Duodenal mucosa (tissue), 2 donors: ENCODE measurements around the gene CDR2L.

Source experiments
- H3K27ac ChIP-seq: one replicate; pipeline ENCODE4 v1.7.0; 2013; ENCODE audit warnings: low read depth, low read length
- H3K27me3 ChIP-seq, 2 donors: one replicate each; pipeline ENCODE4 v1.7.0; 2013; ENCODE audit warnings: low read length in 2 of 2, control low read depth in 1 of 2; ENCODE audit not compliant: insufficient read depth in 2 of 2, control insufficient read depth in 1 of 2
- H3K36me3 ChIP-seq, 2 donors: one replicate each; pipeline ENCODE4 v1.7.0; 2013; ENCODE audit warnings: low read length in 2 of 2, control low read depth in 1 of 2; ENCODE audit not compliant: insufficient read depth in 2 of 2, control insufficient read depth in 1 of 2
- H3K4me1 ChIP-seq, 2 donors: one replicate each; pipeline ENCODE4 v1.7.0; 2013; ENCODE audit warnings: low read length in 2 of 2, control low read depth in 1 of 2; ENCODE audit not compliant: insufficient read depth in 2 of 2, control insufficient read depth in 1 of 2
- H3K4me3 ChIP-seq, 2 donors: one replicate each; pipeline ENCODE4 v1.7.0; 2013; ENCODE audit warnings: low read length in 2 of 2, low read depth in 1 of 2
- H3K9ac ChIP-seq, 2 donors: one replicate each; pipeline ENCODE4 v1.7.0; 2013; ENCODE audit warnings: low read length in 2 of 2, low read depth in 1 of 2
- H3K9me3 ChIP-seq, 2 donors: one replicate each; pipeline ENCODE4 v1.7.0; 2013; ENCODE audit warnings: low read length in 2 of 2, control low read depth in 1 of 2; ENCODE audit not compliant: control insufficient read depth in 1 of 2

CDR2L gene

DNA sequence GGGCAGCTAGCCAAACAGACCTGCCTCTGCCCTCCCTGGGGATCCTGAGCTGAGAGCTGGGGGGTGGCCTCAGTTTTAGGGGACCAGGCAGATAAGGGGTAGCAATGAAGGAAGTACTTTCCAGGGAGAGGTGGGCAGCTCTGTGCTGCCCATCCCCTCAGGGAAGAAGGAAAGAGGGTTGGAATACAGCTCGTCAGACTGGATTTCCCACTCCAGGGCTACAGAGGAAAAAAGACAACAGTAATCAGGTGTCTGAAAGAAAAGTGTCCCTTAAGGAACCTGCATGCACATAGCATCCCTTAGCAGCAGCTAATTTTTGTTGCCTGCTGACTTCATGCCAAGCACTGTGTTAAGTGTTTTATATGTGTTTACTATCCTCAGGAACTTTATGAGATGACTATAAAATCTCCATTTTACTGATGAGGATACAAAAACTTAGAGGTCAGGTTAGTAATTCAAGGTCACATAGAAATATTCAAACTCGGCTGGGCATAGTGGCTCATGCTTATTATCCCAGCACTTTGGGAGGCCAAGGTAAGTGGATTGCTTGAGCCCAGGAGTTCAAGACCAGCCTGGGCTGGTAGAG is 21.8 kb downstream of the CDR2L start:
- H3K9me3 ChIP-seq, result no peaks in the 10 kb centered on the region
- H3K36me3 ChIP-seq, result peaks cover 0 to 10% of the 10 kb centered on the region in 2 donors
- H3K4me3 ChIP-seq, result no peak overlapping the region
- peaks cover 13 to 22% of the 10 kb centered on the region in 2 donors for H3K4me1 ChIP-seq
- no peak overlapping the region for H3K9ac ChIP-seq
- H3K27ac ChIP-seq, result no peak overlapping the region
- no peaks in the 10 kb centered on the region for H3K27me3 ChIP-seq

DNA sequence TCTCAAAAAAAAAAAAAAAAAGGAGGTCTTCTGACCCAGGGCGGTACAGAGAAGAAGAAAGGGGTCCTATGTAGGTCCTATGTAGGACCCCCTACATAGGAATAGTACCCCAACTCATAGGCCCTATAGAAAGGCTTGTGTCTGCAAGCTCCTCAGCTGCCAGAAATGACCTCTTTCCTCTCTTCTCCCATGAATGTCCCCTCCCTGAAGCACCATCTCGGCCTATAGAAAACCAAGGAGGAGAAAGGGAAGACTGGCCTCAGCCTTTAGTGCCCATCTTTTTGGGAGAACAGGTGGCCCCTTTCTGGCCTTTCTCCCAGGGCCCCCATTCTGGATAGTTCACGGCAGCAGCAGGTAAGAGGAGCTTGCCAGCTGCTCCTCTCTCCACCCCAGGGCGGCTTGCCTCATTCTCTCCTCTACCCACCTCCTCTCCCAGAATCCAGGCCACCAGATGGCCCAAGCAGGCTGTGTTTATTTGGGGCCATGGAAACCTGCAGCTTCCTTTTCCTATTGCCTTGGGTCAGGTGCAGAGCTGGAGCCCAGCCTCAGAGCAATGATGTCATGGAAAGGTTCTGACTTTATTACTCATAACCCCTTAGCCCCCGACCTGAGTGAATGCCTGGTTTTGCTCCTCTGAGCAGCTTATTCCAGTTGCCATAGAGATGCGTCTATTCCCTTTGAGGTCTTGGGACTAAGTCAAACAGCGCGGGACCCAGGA is 23.4 kb downstream of the CDR2L start:
- Histone ChIP-seq H3K9me3 (no peaks in the 10 kb centered on the region), H3K9ac (no peak overlapping the region), H3K27me3 (no peaks in the 10 kb centered on the region), H3K36me3 (no peaks in the 10 kb centered on the region), H3K4me3 (no peak overlapping the region), H3K27ac (no peak overlapping the region), H3K4me1 (peaks cover 13 to 22% of the 10 kb centered on the region in 2 donors)

DNA sequence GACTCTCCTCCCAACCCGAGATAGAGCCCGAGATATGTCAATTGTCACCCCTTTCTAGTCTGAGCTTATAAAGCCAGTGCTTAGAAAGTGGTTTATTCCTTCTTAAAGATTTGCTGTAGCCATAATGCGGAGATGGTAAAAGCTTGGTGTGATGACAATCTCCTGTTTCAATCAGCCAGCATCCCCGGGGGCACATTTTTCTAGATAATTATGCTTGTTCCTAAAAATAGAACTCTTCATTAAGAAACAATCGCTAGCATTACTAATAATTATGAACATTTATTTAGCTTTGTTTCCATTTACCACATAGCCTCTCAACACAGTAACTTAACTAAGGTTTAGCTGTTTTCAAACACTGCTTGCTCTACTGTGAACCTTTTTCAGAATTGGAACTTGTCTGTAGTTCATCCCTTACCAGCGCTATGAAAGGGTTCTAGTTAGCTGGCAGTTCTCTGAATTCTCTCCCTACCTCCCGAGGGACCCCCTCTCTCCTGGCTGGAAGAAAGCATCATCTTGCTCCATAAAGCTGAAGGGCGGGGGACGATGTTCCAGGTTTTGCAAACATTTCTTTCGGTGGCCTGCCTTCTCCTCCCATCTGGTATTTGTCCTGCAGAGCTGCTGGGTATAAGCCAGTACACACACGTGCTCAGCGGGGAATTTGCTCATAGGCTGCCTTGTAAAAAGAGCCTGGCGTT is 24.1 kb downstream of the CDR2L start:
- Histone ChIP-seq H3K9me3 (no peaks in the 10 kb centered on the region), H3K4me1 (peaks cover 13 to 22% of the 10 kb centered on the region in 2 donors), H3K27me3 (no peaks in the 10 kb centered on the region), H3K27ac (no peak overlapping the region), H3K4me3 (peak overlapping the region; percentile 72 to 97), H3K9ac (peak overlapping the region; percentile 74 to 83), H3K36me3 (peaks cover 1 to 3% of the 10 kb centered on the region in 2 donors)

DNA sequence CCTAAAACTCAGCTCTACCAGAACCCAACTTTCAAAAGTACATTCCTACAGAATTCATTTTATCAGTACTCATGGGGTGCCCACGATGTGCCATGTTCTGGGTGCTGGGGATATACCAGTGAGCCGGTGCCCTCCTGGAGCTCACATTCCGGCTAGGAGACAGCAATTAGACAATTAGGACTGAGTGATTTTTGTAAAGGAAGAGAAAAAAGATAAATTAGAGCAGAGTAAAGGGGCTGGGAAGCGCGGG is 24.6 kb downstream of the CDR2L start:
- H3K27me3 ChIP-seq, result no peaks in the 10 kb centered on the region
- H3K4me1 ChIP-seq, result peaks cover 13 to 22% of the 10 kb centered on the region in 2 donors
- peak overlapping the region; percentile 74 to 83 for H3K9ac ChIP-seq
- H3K4me3 ChIP-seq, result peak overlapping the region; percentile 72 to 97
- H3K36me3 ChIP-seq, result peaks cover 4 to 7% of the 10 kb centered on the region in 2 donors
- H3K9me3 ChIP-seq, result no peaks in the 10 kb centered on the region
- peak overlapping the region; percentile 15 for H3K27ac ChIP-seq

DNA sequence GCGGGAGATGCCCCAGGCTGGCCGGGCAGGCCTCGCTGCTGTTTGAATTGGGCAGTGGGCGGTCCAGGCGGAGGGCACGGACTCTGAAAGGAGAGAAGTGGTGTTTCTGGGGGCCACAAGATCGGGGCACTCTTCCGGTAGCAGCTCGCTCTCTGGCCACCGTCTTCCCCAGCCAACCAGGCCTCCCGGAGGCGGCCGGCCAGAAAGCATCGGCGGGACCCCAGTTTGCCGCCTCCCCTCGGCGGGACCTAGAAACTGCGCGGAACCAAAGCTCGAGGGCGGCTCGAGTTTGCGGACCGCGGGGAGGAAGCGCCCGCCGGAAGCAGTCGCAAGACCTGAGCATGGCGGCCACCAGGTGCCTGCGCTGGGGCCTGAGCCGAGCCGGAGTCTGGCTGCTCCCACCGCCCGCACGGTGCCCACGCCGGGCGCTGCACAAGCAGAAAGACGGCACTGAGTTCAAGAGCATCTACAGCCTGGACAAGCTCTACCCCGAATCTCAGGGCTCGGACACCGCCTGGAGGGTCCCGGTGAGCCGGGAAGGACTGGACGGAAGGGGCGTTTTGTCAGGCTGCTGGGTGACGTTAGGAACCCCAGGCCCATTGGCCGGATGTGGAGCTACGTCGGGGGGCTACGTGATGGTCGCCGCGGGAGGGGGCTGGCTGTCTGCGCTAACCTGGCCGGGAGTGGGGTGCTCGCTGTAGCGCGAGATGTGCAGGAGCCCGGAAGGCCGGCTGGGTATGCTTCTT is 25.1 kb downstream of the CDR2L start, which contains the start of gene MRPL58:
TSS of gene MRPL58 (plus strand) at position 325 of the 746 bp plus-strand sequence. CDS start at position 342, 17 bp downstream.
- peaks cover 13 to 22% of the 10 kb centered on the region in 2 donors for H3K4me1 ChIP-seq
- no peaks in the 10 kb centered on the region for H3K27me3 ChIP-seq
- H3K9me3 ChIP-seq, result no peaks in the 10 kb centered on the region
- H3K36me3 ChIP-seq, result peaks cover 4 to 7% of the 10 kb centered on the region in 2 donors
- H3K9ac ChIP-seq, result peak within 1 kb of the TSS; percentile 74 to 83
- peak within 1 kb of the TSS; percentile 72 to 97 for H3K4me3 ChIP-seq
- H3K27ac ChIP-seq, result peak within 1 kb of the TSS; percentile 15

DNA sequence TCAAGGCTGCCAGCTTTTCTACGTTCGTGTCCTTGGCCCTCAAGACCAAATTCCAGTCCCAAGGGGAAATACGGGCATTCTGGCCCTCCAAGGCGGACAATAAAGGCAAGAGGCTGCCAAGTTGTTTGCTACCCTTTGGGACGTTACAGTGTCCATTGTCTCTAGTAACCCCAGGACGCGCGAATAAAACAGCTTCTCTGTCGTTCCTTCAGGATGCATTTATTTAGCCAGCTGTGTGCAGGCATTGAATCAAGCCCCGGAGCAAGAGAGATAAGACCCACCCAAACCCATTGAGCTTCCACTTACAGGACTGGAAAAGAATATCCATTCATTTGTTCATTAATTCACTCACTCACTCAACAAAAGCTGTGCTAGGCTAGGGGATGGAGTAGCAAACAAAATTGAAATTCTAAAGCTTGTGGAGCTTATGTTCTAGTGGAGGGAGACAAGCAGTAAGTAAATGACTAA is 25.7 kb downstream of the CDR2L start:
- no peaks in the 10 kb centered on the region for H3K27me3 ChIP-seq
- peaks cover 4 to 7% of the 10 kb centered on the region in 2 donors for H3K36me3 ChIP-seq
- peaks cover 13 to 22% of the 10 kb centered on the region in 2 donors for H3K4me1 ChIP-seq
- peak overlapping the region; percentile 74 to 83 for H3K9ac ChIP-seq
- no peaks in the 10 kb centered on the region for H3K9me3 ChIP-seq
- no peak overlapping the region for H3K27ac ChIP-seq
- H3K4me3 ChIP-seq, result peak overlapping the region; percentile 72 to 97

DNA sequence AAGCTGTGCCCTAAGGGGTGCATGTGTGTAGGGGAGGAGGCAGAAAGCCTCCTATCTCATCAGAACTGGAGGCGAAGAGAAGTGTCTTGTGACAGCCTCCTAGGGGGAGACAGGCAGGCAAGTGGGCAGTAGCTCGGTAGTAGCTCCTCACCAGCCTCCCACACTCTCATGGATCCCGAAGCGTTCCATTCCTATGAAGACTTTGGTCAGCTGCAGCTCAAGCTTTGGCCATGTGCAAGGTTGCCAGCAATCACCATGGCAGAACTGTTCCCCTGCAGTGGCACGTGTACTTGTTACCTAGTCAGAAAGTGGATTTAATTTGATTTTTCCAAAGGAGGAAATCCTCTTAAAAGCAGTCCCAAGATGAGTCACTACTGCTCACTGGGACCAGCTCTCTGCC is 31.7 kb downstream of the CDR2L start:
- H3K36me3 ChIP-seq, result peaks cover 18 to 50% of the 10 kb centered on the region in 2 donors
- H3K4me3 ChIP-seq, result no peak overlapping the region
- H3K27me3 ChIP-seq, result no peaks in the 10 kb centered on the region

DNA sequence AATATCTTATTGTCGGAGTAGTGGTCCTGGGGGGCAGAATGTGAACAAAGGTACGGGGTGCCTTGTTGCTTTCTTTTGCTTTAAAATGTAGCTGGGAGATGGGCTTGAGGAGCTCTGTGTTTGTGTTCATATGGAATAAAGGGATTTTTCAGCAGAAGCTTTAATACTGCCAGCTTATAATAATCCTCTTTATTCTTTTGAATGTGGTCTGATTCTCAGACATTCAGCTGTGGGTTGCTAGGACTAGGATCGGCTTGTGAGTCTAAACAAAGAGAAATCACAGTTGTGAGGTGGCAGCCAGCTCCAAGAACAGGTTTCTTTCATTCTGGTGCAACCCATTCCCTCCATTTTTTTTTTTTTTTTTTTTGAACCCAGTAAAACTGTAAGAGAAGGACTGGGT is 32.3 kb downstream of the CDR2L start:
- peaks cover 18 to 50% of the 10 kb centered on the region in 2 donors for H3K36me3 ChIP-seq
- no peaks in the 10 kb centered on the region for H3K27me3 ChIP-seq
- no peaks in the 10 kb centered on the region for H3K9me3 ChIP-seq
- no peak overlapping the region for H3K27ac ChIP-seq
- H3K9ac ChIP-seq, result no peak overlapping the region
- H3K4me3 ChIP-seq, result no peak overlapping the region
- H3K4me1 ChIP-seq, result no peaks in the 10 kb centered on the region

More for the DNA sequence above, 31.7 kb downstream of the CDR2L start:
- Histone ChIP-seq H3K27ac (no peak overlapping the region), H3K9ac (no peak overlapping the region), H3K4me1 (no peaks in the 10 kb centered on the region), H3K9me3 (no peaks in the 10 kb centered on the region)

DNA sequence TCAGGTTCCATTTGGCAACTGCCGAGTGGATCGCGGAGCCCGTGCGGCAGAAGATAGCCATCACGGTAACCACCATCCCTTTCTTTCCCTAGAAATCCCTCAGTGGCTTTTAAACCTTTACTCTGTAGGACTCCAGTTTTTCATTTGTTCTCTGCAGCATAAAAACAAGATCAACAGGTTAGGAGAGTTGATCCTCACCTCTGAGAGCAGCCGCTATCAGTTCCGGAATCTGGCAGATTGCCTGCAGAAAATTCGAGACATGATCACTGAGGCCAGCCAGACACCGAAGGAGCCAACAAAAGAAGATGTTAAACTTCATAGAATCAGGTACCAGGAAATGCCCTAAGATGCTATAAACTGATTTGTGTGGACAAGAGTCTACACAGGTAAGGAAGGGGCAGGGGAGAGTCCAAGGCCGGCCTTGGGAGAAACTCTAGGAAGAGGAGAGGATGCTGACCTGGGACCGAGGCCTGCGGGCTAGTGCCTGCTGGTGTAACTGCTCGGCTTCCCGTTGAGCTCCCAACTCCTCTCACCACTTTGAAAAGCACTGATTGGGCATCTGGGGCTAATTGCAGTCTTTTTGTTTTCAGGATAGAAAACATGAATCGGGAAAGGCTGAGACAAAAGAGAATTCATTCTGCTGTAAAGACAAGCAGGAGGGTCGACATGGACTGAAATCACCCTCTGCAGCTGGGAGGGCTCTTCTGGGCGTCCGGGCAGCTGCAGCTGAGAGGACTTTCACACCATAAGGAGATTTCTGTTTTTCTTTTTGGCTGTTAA is 33.1 kb downstream of the CDR2L start:
- Histone ChIP-seq H3K4me3 (no peak overlapping the region), H3K9ac (no peak overlapping the region), H3K36me3 (peaks cover 18 to 50% of the 10 kb centered on the region in 2 donors), H3K9me3 (no peaks in the 10 kb centered on the region), H3K27ac (no peak overlapping the region), H3K27me3 (no peaks in the 10 kb centered on the region), H3K4me1 (no peaks in the 10 kb centered on the region)
